HCT116 (cell line): ENCODE results near the gene RSRC1. TPM values are rescaled to one million over a fixed set of nuclear protein-coding genes. Genes with fewer than 3 reads are reported as not detected.

Source experiments
- ATAC-seq: fragments of 200-7000 bp; cut with Tn5 transposase; 2 replicates; pipeline ENCODE4 v1.9.1; 2020; ENCODE audit warnings: mild to moderate bottlenecking, moderate library complexity
- BruUV-seq: library from RNA; stranded (reverse); fragments of 400-500 nt; replicated peaks from 2 replicates; lab custom pipeline; 2021; lab: Mats Ljungman, UMichigan
- CTCF ChIA-PET: fragments of 300-600 bp; sonication (Branson Sonifier 250); formaldehyde crosslinking; loops from one replicate; lab custom pipeline; 2021; ENCODE audit warnings: antibody characterized with exemption; lab: Charles Lee
- POLR2A ChIA-PET: fragments of 300-600, 350-600 bp; sonication (Branson Sonifier 250); formaldehyde crosslinking; loops from one replicate; lab custom pipeline; 2021; ENCODE audit warnings: antibody characterized with exemption; lab: Charles Lee
- RAD21 ChIA-PET, 2 experiments: fragments of 300-600 bp; sonication (Branson Sonifier 250); formaldehyde crosslinking; loops; one replicate each; lab custom pipeline; 2023; ENCODE audit warnings: low total read pairs in 2 of 2; ENCODE audit not compliant: uncharacterized antibody in 2 of 2, unreplicated experiment in 2 of 2, low non-redundant PET in 1 of 2; lab: Charles Lee
- DNase-seq: peaks from one replicate; pipeline ENCODE4 v3.0.0-alpha.2; 2010; ENCODE audit warnings: low read depth, low spot score
- H2AFZ ChIP-seq: fragments of 200-600 bp; shearing (Covaris generic), sonication (generic); 2 replicates; pipeline ENCODE4 v1.6.1; 2017; ENCODE audit warnings: low read depth, mixed run types, mixed read lengths, antibody characterized with exemption, low read length; ENCODE audit not compliant: poor library complexity, severe bottlenecking
- H3K27ac ChIP-seq: 2 replicates; pipeline ENCODE4 v1.5.1; 2012; ENCODE audit warnings: low read depth, low read length
- H3K27me3 ChIP-seq: fragments of 200-600 bp; sonication (generic); 2 replicates; pipeline ENCODE4 v1.6.1; 2016; ENCODE audit warnings: mixed run types, low read length, mixed read lengths; ENCODE audit not compliant: insufficient read depth
- H3K36me3 ChIP-seq, 2 experiments: fragments of 200-500 bp in 1 of 2; fragments of 200-600 bp in 1 of 2; sonication (Bioruptor generic) in 1 of 2; sonication (generic) in 1 of 2; 2 replicates each; pipeline versions ENCODE4 v1.5.1 to v1.6.1; 2014 to 2016; ENCODE audit warnings: low read length in 2 of 2, inconsistent platforms in 1 of 2, mixed read lengths in 1 of 2, mixed run types in 1 of 2; ENCODE audit not compliant: insufficient read depth in 2 of 2, control insufficient read depth in 1 of 2
- H3K4me1 ChIP-seq, 2 experiments: fragments of 200-600 bp in 1 of 2; sonication (generic) in 1 of 2; 2 replicates each; pipeline versions ENCODE4 v1.5.1 to v1.6.1; 2012 to 2017; ENCODE audit warnings: low read length in 2 of 2, inconsistent platforms in 1 of 2, mild to moderate bottlenecking in 1 of 2, mixed read lengths in 1 of 2, mixed run types in 1 of 2, moderate library complexity in 1 of 2; ENCODE audit not compliant: insufficient read depth in 2 of 2, control insufficient read depth in 1 of 2
- H3K4me2 ChIP-seq: fragments of 200-600 bp; sonication (generic); 2 replicates; pipeline ENCODE4 v1.6.1; 2017; ENCODE audit warnings: mixed run types, low read length, mixed read lengths
- H3K4me3 ChIP-seq, 2 experiments: fragments of 200-600 bp in 1 of 2; sonication (generic) in 1 of 2; replicated peaks in 1 of 2; 2 replicates each; pipeline ENCODE4 v1.5.1; 2011 to 2016; ENCODE audit warnings: low read length in 2 of 2, control low read depth in 1 of 2, low read depth in 1 of 2, mild to moderate bottlenecking in 1 of 2, mixed read lengths in 1 of 2, mixed run types in 1 of 2
- H3K79me2 ChIP-seq: fragments of 200-600 bp; sonication (generic); 2 replicates; pipeline ENCODE4 v1.6.1; 2017; ENCODE audit warnings: mild to moderate bottlenecking, mixed run types, low read length, moderate library complexity, mixed read lengths; ENCODE audit not compliant: insufficient read depth
- H3K9ac ChIP-seq: fragments of 200-600 bp; sonication (generic); 2 replicates; pipeline ENCODE4 v1.6.1; 2016; ENCODE audit warnings: low read length, mixed read lengths
- H3K9me2 ChIP-seq: fragments of 200-600 bp; sonication (generic), shearing (Covaris generic); 2 replicates; pipeline ENCODE4 v1.6.1; 2017; ENCODE audit warnings: mixed run types, mild to moderate bottlenecking, moderate library complexity; ENCODE audit not compliant: insufficient read depth
- H3K9me3 ChIP-seq, 2 experiments: fragments of 200-500 bp in 1 of 2; fragments of 200-600 bp in 1 of 2; sonication (Bioruptor generic) in 1 of 2; sonication (generic) in 1 of 2; 2 replicates each; pipeline ENCODE4 v1.6.1; 2014 to 2017; ENCODE audit warnings: low read length in 2 of 2, mixed read lengths in 2 of 2, inconsistent platforms in 1 of 2, low read depth in 1 of 2, mild to moderate bottlenecking in 1 of 2, mixed run types in 1 of 2, moderate library complexity in 1 of 2; ENCODE audit not compliant: control insufficient read depth in 1 of 2, insufficient read depth in 1 of 2
- H4K20me1 ChIP-seq: fragments of 200-600 bp; sonication (generic), shearing (Covaris generic); 2 replicates; pipeline ENCODE4 v1.6.1; 2017; ENCODE audit warnings: mixed run types, mild to moderate bottlenecking, moderate library complexity; ENCODE audit not compliant: insufficient read depth
- CTCF ChIP-seq, 3 experiments: fragments of 200-600 bp in 1 of 3; sonication (generic) in 1 of 3; IDR thresholded peaks in 2 of 3; conservative IDR thresholded peaks in 1 of 3; 2 replicates each; pipeline ENCODE4 v1.5.1; 2012 to 2017; ENCODE audit warnings: low read depth in 2 of 3, low read length in 2 of 3, antibody characterized with exemption in 1 of 3, borderline replicate concordance in 1 of 3, control low read depth in 1 of 3, mild to moderate bottlenecking in 1 of 3, mixed read lengths in 1 of 3, mixed run types in 1 of 3, moderate library complexity in 1 of 3; ENCODE audit not compliant: insufficient read depth in 1 of 3
- EGR1 ChIP-seq: IDR thresholded peaks from 2 replicates; pipeline ENCODE4 v1.6.1; 2012; ENCODE audit warnings: low read depth
- EZH2 ChIP-seq: fragments of 200-600 bp; sonication (generic); IDR thresholded peaks from 2 replicates; pipeline ENCODE4 v1.6.1; 2017; ENCODE audit warnings: antibody characterized with exemption, mixed run types
- EZH2phosphoT487 ChIP-seq: fragments of 200-600 bp; IDR thresholded peaks from 2 replicates; pipeline ENCODE4 v1.6.1; 2018; ENCODE audit warnings: antibody characterized with exemption, borderline replicate concordance
- FOSL1 ChIP-seq: IDR thresholded peaks from 2 replicates; pipeline ENCODE4 v1.6.1; 2012; ENCODE audit warnings: low read depth
- POLR2AphosphoS5 ChIP-seq: IDR thresholded peaks from 2 replicates; pipeline ENCODE4 v1.6.1; 2011; ENCODE audit warnings: mild to moderate bottlenecking, low read depth, low read length, moderate library complexity
- intact Hi-C: fragments of 100-400 bp; cut with micrococcal nuclease; formaldehyde crosslinking; loops from 2 replicates; pipeline ENCODE4 v1.10.0; 2022
- total RNA-seq: library from RNA; stranded (reverse); gene quantifications from one replicate; pipeline ENCODE4 v1.2.1, GENCODE V29; 2021; ENCODE audit not compliant: unreplicated experiment
- TF ChIP-seq, protein P1 (sequence below): IDR thresholded peaks from 2 replicates; pipeline ENCODE4 v1.6.1; 2012

Gene RSRC1
- total RNA-seq, 1 experiment from 2014 or later, result 37.1 TPM

DNA sequence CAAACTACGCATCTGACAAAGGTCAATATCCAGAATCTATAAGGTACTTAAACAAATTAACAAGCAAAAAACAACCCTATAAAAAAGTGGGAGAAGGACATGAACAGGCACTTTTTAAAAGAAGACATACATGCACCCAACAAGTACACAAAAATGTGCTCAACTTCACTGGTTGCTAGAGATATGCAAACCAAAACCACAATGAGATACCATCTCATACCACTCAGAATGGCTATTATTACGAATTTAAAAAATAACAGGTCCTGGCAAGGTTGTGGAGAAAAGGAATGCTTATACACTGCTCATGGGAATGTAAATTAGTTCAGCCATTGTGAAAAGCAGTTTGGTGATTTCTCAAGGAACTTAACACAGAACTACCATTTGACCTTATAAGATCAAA lies 285.5 kb downstream of the RSRC1 start (continued):
- TF ChIP-seq CTCF (IDR thresholded peaks at IDR 0.05 in 2 of 3, conservative IDR thresholded peaks at IDR 0.05 in 1 of 3; ENCODE audit: borderline replicate concordance in 1 of 3, insufficient read depth in 1 of 3, low read depth in 2 of 3, low read length in 2 of 3) (no peak), POLR2AphosphoS5 (no peak)
- TF ChIP-seq, protein P1, sequence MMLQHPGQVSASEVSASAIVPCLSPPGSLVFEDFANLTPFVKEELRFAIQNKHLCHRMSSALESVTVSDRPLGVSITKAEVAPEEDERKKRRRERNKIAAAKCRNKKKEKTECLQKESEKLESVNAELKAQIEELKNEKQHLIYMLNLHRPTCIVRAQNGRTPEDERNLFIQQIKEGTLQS, result no peak

DNA sequence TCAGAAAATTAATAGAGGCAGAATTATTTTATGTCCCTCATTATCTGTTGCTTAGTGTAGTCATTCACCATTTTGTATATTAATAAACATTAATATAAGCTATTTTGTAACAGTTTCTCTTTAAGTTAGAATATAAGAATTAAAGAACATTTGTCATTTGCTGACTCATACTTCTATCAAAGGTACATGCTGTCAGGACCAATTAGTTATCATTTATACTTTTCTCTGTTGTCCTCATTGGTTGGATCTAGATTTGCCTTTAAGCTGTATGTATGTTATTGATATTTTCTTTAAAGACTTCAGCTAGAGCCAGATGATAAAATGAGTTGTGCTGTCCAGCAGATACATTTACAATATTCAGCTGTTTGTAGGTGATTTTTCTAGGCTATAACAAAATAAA lies 292.7 kb downstream of the RSRC1 start:
- Histone ChIP-seq H2AFZ (no peak overlapping the region), H3K9ac (no peak overlapping the region), H3K9me2 (no peaks in the 10 kb centered on the region), H4K20me1 (no peaks in the 10 kb centered on the region), H3K27ac (no peak overlapping the region), H3K27me3 (no peaks in the 10 kb centered on the region), H3K4me2 (no peak overlapping the region), H3K36me3 (no peaks in the 10 kb centered on the region), H3K4me3 (no peak overlapping the region), H3K9me3 (no peaks in the 10 kb centered on the region), H3K4me1 (no peaks in the 10 kb centered on the region), H3K79me2 (no peaks in the 10 kb centered on the region)
- ChIA-PET RAD21 (no interaction called here), CTCF (no interaction called here), POLR2A (no interaction called here)
- ATAC-seq (no peak), DNase-seq (no peak)
- no peak for TF ChIP-seq EGR1
- no peak for TF ChIP-seq EZH2
- TF ChIP-seq, protein P1, result no peak
- no peak for TF ChIP-seq EZH2phosphoT487
- no peak for TF ChIP-seq FOSL1
- intact Hi-C loops, result no loop called here
- no TSS peak for BruUV-seq
